Measurements from ENCODE around the gene C15orf39. TPM values are rescaled to one million over a fixed set of nuclear protein-coding genes. Genes with fewer than 3 reads are reported as not detected.

The C15orf39 gene
- total RNA-seq, 2 experiments from 2014 or later = 14.1 to 14.2 TPM

DNA sequence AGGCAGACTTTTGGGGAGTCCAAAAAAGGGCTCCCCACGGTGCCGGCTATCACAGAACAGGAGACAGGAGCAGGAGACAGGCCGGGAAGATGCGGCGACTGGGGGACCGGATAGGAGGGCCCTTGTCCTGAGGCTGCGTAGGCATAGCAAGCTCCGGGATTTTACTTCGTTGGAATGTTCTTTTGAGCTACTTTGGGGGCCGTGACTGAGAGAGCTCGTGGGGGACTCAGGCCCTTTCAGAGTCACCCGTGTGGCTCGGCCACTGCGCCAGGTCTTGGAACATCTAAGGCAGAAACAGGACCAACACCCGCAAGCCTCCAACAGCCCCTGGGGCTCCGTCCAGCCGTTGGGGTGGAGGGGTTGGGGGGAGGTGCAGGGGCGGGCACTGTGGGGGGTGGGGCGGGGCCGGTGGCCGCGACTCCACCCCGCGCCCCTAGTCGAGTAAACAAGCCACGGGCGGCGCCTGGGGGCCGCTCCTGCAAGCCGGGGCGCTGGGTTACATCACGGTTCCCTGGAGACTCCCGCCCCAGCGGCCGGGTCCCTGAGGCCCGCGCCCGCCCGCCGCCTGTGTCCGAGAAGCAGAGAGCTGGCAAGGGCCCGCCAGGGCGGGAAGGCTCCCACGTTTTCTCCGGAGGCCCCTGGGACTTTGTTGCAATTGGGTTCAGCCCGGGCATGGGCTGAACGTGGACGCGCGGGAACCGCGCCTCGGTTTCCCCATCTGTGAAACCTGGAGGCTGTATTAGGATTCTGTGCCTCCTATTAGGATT lies 23.3 kb upstream of the C15orf39 start:
- no peak overlapping the region for H3K27ac Mint-ChIP-seq
- intact Hi-C loops (cut with micrococcal nuclease) = no loop called here
- H3K27me3 Mint-ChIP-seq = peaks cover 31% of the 10 kb centered on the region
- ChIA-PET POLR2A (no interaction called here), CTCF (no interaction called here)
- no peak for DNase-seq
- no peak overlapping the region for H3K4me3 Mint-ChIP-seq
- H3K9me3 Mint-ChIP-seq = no peaks in the 10 kb centered on the region
- no peaks in the 10 kb centered on the region for H3K4me1 Mint-ChIP-seq (ENCODE audit: low read depth)
- H3K36me3 Mint-ChIP-seq = no peaks in the 10 kb centered on the region

DNA sequence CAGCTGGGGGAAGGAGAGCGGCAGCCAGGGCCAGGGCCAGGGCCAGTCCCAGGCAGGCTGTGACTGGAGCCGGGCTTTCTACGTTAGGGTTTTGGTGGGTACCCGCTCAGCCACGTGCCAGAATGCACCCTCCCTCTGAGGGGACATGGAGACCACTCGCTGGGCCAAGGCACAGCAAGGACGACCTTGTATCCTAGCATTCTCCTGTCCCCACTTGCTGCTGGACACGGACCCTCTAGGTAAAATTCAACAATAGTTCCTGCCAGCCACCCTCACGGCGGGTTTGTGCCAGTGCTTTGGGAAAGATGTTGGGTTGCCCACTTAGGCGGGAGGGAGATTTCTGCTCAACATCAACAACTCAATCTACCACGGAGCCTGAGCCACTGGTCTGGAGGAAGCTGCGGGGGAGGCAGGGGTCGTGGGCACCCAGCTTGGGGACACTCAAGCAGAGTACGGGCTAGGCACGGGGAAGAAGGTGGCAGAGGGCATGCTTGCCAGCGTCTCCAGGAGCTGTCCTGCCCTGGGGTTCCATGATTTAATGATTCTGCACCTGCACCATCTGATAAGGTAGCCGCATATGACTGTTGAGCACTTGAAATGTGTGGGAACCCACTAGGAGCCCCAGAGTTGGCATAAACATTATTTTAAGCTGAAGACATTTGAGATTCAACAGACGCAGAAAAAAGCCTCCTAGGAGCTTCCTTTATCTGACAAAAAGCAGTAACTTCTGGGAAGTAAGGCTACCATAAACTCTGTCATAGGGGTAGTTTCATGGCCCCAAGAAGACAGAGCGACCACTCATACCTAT lies 22.5 kb upstream of the C15orf39 start:
- H3K4me1 Mint-ChIP-seq (ENCODE audit: low read depth) = no peaks in the 10 kb centered on the region
- ChIA-PET CTCF (no interaction called here), POLR2A (no interaction called here)
- H3K27me3 Mint-ChIP-seq = peaks cover 32% of the 10 kb centered on the region
- no peak for DNase-seq
- no peaks in the 10 kb centered on the region for H3K9me3 Mint-ChIP-seq
- H3K36me3 Mint-ChIP-seq = no peaks in the 10 kb centered on the region
- no peak overlapping the region for H3K27ac Mint-ChIP-seq
- intact Hi-C loops (cut with micrococcal nuclease) = no loop called here
- no peak overlapping the region for H3K4me3 Mint-ChIP-seq

DNA sequence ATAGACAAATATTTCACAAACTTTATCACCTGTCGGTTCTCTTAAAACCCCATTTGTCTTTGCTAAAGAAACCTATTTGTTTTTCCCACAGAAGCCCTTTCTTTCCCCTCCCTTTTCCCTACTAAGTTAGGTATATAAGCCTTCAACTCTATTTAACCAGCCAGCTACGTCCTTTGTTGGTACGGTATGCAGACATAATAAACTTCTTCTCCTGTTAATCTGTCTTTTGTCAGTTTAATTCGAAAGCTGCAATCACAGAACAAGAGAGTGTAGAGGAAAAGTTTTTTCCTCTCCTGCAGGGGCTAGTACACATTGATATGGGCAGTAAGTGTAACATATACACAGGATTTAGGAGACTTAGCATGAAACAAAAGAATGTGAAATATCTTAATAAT lies 21.9 kb upstream of the C15orf39 start:
- Mint-ChIP-seq H3K4me1 (ENCODE audit: low read depth) (no peaks in the 10 kb centered on the region), H3K36me3 (no peaks in the 10 kb centered on the region), H3K27me3 (peaks cover 36% of the 10 kb centered on the region), H3K27ac (no peak overlapping the region), H3K9me3 (no peaks in the 10 kb centered on the region), H3K4me3 (no peak overlapping the region)
- no peak for DNase-seq
- intact Hi-C loops (cut with micrococcal nuclease) = no loop called here
- CTCF ChIA-PET = no interaction called here
- POLR2A ChIA-PET = no interaction called here

DNA sequence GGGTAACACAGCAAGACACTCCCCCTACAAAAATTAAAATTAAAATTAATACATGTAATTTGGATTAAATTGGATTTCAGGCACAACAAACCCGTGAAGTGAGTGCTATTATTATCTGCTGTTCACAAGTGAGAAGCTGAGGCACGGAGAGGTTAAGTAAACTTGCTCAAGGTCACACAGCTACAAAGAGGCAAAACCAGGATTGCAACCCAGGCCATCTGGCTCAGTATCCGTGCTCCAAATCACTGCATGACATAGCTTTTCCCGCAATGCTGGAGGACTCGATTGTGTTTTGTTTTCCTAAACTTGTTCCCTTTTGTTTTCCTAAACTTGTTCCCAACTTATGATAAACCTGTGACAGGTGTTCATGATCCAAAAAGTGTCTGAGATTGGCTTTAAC lies 19.9 kb upstream of the C15orf39 start:
- no peaks in the 10 kb centered on the region for H3K36me3 Mint-ChIP-seq
- intact Hi-C loops (cut with micrococcal nuclease) = no loop called here
- no peaks in the 10 kb centered on the region for H3K4me1 Mint-ChIP-seq (ENCODE audit: low read depth)
- DNase-seq = no peak
- no peak overlapping the region for H3K4me3 Mint-ChIP-seq
- ChIA-PET CTCF (interaction anchor here (0.7 to 1.2 kb wide), 2 partner anchors 20 to 456 kb away, joined by 3 to 6 read pairs; partner anchors contain the start of gene C15orf39), POLR2A (no interaction called here)
- H3K27me3 Mint-ChIP-seq = peaks cover 39% of the 10 kb centered on the region
- no peak overlapping the region for H3K27ac Mint-ChIP-seq
- H3K9me3 Mint-ChIP-seq = no peaks in the 10 kb centered on the region

DNA sequence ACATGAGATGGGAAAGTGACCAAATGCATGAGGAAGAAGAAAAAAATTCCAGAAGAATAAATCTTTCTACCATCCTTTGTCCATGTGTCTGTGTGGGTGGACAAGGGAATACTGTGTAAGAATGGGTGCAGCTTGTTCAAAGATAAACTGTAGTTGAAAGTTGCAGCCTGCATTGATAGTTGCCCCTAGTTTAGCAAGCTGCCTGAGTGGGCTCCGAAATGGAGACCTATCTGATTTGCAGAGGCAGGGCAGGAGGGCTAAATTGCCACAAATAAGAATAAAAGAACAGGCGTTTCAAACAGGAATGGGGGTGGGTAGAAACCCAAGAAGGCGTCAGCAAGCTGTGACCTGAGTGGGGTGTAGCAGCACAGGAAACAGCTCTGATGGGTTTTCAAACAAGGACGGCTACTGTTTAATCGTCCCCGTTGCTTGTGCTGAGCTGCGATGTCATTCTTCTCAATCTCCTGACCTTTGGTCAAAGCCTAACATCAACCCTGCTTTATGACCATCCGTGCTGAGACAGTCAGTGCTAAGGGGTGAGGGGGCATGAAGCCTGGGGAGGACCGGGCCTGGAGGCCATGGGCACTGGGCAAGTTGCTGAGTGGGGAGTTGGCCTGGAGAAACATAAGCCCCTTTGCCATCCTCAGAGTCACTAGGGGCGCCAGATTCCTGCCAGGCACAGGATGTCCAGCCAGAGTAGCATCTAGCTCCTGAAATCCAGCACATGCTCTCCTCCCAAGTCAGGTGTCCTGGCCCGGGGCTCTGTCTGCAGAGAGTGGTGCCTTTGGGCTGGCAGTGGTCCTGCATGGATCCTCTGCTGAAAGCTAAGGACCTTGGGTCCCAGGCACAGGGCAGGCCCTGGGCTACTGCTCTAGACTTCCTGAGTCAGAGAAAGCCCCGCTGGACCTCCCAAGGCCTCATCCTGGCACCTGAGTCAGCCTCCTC lies 19.2 kb upstream of the C15orf39 start:
- ChIA-PET CTCF (interaction anchor here (1.2 kb wide), 1 partner anchor 19 kb away, joined by 6 read pairs; the partner anchor contains the start of gene C15orf39), POLR2A (no interaction called here)
- Mint-ChIP-seq H3K9me3 (no peaks in the 10 kb centered on the region), H3K4me3 (no peak overlapping the region), H3K36me3 (no peaks in the 10 kb centered on the region), H3K27ac (no peak overlapping the region), H3K4me1 (ENCODE audit: low read depth) (no peaks in the 10 kb centered on the region), H3K27me3 (peaks cover 40% of the 10 kb centered on the region)
- DNase-seq = no peak
- intact Hi-C loops (cut with micrococcal nuclease) = no loop called here

DNA sequence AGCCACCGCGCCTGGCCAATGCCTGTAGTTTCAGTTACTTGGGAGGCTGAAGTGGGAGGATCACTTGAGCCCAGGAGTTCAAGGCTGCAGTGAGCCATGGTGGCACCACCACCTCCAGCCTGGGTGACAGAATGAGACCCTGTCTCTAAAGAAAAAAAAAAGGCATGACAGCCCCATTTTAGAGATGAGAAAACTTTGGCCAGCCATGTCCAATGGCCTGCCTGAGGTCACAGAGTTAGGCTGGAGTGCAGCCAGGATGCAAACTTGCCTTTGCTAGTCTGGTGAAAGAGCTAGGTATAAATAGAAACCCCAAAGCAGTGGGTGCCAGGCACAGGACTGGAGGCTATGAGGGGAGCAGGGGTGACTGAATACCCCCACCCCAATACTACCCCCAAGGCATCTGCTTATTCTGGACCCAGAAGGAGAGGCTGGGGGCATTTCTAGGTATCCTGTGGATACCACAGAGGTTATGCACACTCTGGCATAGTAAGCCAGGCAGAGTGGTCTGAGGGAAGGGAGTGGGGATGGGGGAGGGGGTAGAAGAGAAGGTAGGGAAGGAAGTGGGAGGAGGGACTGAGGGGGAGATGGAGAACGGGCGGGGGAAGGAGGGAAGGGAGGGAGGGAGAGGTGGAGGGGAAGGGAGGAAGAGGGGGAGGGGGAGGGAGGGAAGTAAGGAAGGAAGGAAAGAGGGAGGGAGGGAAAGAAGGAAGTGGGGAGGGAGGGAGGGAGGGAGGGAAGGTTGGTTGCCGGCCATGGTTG lies 16.2 kb upstream of the C15orf39 start:
- Mint-ChIP-seq H3K27ac (no peak overlapping the region), H3K4me1 (ENCODE audit: low read depth) (no peaks in the 10 kb centered on the region), H3K36me3 (no peaks in the 10 kb centered on the region), H3K27me3 (peaks cover 20% of the 10 kb centered on the region), H3K9me3 (no peaks in the 10 kb centered on the region), H3K4me3 (no peak overlapping the region)
- intact Hi-C loops (cut with micrococcal nuclease) = no loop called here
- DNase-seq = no peak
- POLR2A ChIA-PET = no interaction called here
- CTCF ChIA-PET = no interaction called here

DNA sequence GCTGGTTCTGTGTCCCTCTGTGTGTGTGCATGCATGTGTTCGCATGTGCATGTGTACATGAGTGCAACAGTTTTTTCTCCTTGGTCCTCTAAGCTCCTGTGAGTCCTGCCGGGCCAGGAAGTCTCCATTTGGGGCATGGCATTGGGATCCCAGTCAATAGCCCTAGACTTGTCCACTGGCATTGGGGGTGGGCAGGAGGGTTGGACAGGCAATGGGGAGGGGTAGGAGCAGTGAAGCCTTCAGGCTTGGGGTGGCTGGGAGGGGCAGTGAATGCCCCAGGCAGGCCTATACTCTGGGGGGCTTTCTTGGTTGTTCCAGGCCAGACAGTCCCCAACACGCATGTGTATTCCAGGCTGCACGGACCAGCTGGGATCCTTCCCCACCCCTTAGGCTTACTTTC lies 15.6 kb upstream of the C15orf39 start:
- Mint-ChIP-seq H3K4me3 (no peak overlapping the region), H3K4me1 (ENCODE audit: low read depth) (no peaks in the 10 kb centered on the region), H3K27me3 (peaks cover 16% of the 10 kb centered on the region), H3K9me3 (peaks cover 3% of the 10 kb centered on the region), H3K27ac (no peak overlapping the region), H3K36me3 (no peaks in the 10 kb centered on the region)
- CTCF ChIA-PET = no interaction called here
- DNase-seq = no peak
- POLR2A ChIA-PET = no interaction called here
- intact Hi-C loops (cut with micrococcal nuclease) = no loop called here

DNA sequence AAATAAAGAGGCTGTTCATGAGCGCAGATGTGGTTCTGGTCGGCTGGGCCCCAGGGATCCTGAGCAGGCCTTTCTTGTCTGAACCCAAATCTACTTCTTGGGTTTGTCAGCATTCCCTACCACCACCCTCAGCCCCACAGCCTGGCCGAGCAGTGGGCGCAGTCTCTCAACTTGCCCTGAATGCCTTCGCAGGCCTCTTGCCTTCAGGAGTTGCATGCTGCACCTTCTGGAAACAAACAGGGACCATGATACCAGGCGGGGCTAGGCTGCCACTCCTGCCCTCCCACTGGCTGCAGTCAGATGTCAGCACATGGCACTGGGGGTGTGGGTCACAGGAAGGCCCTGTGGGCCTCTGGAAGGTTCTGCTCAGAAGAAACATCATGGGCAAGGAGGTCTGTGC lies 13.2 kb upstream of the C15orf39 start:
- Mint-ChIP-seq H3K4me3 (no peak overlapping the region), H3K4me1 (ENCODE audit: low read depth) (no peaks in the 10 kb centered on the region), H3K9me3 (peaks cover 3% of the 10 kb centered on the region), H3K27me3 (peaks cover 8% of the 10 kb centered on the region), H3K36me3 (no peaks in the 10 kb centered on the region), H3K27ac (no peak overlapping the region)
- CTCF ChIA-PET = no interaction called here
- DNase-seq = no peak
- intact Hi-C loops (cut with micrococcal nuclease) = no loop called here
- POLR2A ChIA-PET = no interaction called here

DNA sequence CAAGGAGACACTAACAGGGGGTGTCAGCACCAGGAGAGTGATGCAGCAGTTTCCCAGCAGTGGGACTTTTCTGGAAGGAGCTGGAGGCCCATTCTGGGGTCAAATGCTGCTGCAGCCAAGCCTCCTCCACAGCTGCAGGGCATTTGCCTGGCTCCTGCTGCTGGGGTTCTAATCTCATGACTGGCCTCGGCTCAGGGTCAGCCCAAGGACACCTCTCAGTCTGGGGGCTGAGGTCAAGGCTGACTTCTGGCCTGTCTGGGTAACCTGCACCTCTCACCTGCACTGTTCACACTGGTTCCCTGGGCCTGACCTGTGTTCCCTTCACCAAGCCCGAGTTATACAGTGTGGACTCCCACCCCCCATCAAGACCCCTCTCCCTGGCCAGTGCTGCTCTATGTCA lies 10.4 kb upstream of the C15orf39 start:
- no peaks in the 10 kb centered on the region for H3K4me1 Mint-ChIP-seq (ENCODE audit: low read depth)
- H3K27ac Mint-ChIP-seq = no peak overlapping the region
- H3K9me3 Mint-ChIP-seq = peaks cover 3% of the 10 kb centered on the region
- ChIA-PET CTCF (interaction anchor here (0.6 to 1.2 kb wide), 3 partner anchors 85 to 162 kb away, joined by 3 read pairs; no protein-coding TSS in a partner anchor), POLR2A (no interaction called here)
- intact Hi-C loops (cut with micrococcal nuclease) = no loop called here
- no peak overlapping the region for H3K4me3 Mint-ChIP-seq
- no peaks in the 10 kb centered on the region for H3K36me3 Mint-ChIP-seq
- H3K27me3 Mint-ChIP-seq = peaks cover 3% of the 10 kb centered on the region
- no peak for DNase-seq

DNA sequence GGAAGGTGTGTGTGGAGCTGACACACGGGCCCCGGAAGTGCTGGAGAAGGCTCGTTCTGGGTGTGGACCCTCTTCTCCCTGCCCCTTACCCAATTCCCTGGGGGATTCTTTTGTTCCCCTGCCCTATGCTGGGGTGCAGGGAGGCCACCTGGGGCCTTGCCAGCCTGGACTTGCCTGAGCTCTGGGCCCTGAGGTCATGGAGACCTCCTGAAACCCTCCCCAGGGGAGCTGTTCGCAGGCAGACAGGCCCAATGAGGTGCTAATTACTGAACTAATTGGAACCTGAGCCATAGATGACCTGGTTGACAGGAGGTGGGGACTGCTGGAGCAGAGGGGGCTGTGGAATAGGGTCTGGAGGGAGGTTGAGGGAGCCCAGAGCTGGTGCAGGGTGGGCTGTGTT lies 9.4 kb upstream of the C15orf39 start:
- Mint-ChIP-seq H3K4me3 (no peak overlapping the region), H3K27ac (no peak overlapping the region), H3K4me1 (ENCODE audit: low read depth) (no peaks in the 10 kb centered on the region), H3K27me3 (no peaks in the 10 kb centered on the region), H3K36me3 (no peaks in the 10 kb centered on the region), H3K9me3 (peaks cover 3% of the 10 kb centered on the region)
- no peak for DNase-seq
- CTCF ChIA-PET = interaction anchor here (1.0 to 1.2 kb wide), 3 partner anchors 9 to 163 kb away, joined by 3 to 4 read pairs (median 3); partner anchors contain the start of gene C15orf39
- POLR2A ChIA-PET = no interaction called here
- intact Hi-C loops (cut with micrococcal nuclease) = no loop called here

DNA sequence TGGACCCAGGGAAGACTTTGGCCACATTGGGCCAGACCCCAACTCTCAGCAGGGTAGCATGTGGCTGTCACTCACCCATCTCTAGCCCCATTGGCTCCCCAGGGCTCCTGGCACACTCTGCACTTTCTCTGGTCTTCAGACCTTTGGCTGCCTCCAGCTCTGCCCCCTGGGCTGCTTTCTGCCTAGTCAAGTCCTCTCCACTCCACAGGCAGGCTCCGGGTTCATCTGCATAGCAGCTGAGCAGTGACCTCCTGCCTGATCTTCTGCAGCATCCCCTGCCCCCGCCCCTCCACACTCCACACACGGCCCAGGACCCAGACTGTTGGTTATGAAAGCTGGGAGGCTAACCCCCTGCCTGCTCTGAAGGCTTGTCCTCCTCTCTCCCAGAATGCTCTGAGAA lies 8.4 kb upstream of the C15orf39 start:
- POLR2A ChIA-PET = no interaction called here
- CTCF ChIA-PET = interaction anchor here (1.1 kb wide), 1 partner anchor 8 kb away, joined by 4 read pairs; the partner anchor contains the start of gene C15orf39

More for the DNA sequence above, 8.4 kb upstream of the C15orf39 start:
- Mint-ChIP-seq H3K27ac (no peak overlapping the region), H3K4me3 (no peak overlapping the region), H3K9me3 (peaks cover 3% of the 10 kb centered on the region), H3K4me1 (ENCODE audit: low read depth) (no peaks in the 10 kb centered on the region), H3K27me3 (no peaks in the 10 kb centered on the region), H3K36me3 (no peaks in the 10 kb centered on the region)
- intact Hi-C loops (cut with micrococcal nuclease) = no loop called here
- no peak for DNase-seq
